Measurements from ENCODE around the gene FOXD1.

- TF ChIP-seq BHLHE40 (IDR thresholded peaks at IDR 0.05; ENCODE audit: borderline replicate concordance) (no peak), CTBP1 (IDR thresholded peaks at IDR 0.05; ENCODE audit: borderline replicate concordance) (no peak), SP1 (IDR thresholded peaks at IDR 0.05) (no peak), ARNT (IDR thresholded peaks at IDR 0.05) (no peak), FOXA1 (IDR thresholded peaks at IDR 0.05) (no peak), PKNOX1 (IDR thresholded peaks at IDR 0.05) (no peak), NFRKB (IDR thresholded peaks at IDR 0.05) (no peak), FOXK2 (IDR thresholded peaks at IDR 0.05) (no peak), HDGF (IDR thresholded peaks at IDR 0.05; ENCODE audit: borderline replicate concordance) (no peak), LEF1 (IDR thresholded peaks at IDR 0.05; ENCODE audit: borderline replicate concordance) (no peak), FOXM1 (IDR thresholded peaks at IDR 0.05; ENCODE audit: borderline replicate concordance) (no peak), ZNF384 (IDR thresholded peaks at IDR 0.05) (no peak), TARDBP (IDR thresholded peaks at IDR 0.05) (no peak)
These were observed 11.6 kb upstream of the FOXD1 start for GRCh38 chr5:73460133-73460532.

All from HEK293T (cell line).